ENCODE measurements around the gene RNF125. TPM values are rescaled to one million over a fixed set of nuclear protein-coding genes. Genes with fewer than 3 reads are reported as not detected.
"Not testable (repeated sequence)": the region's sequence is repeated elsewhere in the genome, so short reads cannot be mapped to it uniquely, and the experiment has no call there.

The RNF125 gene
- total and polyA plus RNA-seq, 4 donors = 1.4 to 9.2 (median 3.3) TPM

GRCh38 chr18:31996007-31996406 is 22.6 kb upstream of the RNF125 start:
- Histone ChIP-seq H3K27me3 (ENCODE audit: control insufficient read depth in 3 of 3, insufficient read depth in 3 of 3, low read length in 2 of 3) (peaks cover 0 to 3% (median 0%) of the 10 kb centered on the region in 3 donors), H3K27ac (ENCODE audit: low read depth in 1 of 2, low read length in 1 of 2) (no peak overlapping the region), H3K9ac (ENCODE audit: insufficient read depth in 1 of 2, low read length in 2 of 2) (no peak overlapping the region), H3K36me3 (ENCODE audit: control insufficient read depth in 4 of 4, insufficient read depth in 4 of 4, low read length in 4 of 4) (no peaks in the 10 kb centered on the region), H3K4me1 (ENCODE audit: control insufficient read depth in 5 of 5, insufficient read depth in 5 of 5, low read length in 5 of 5) (peaks cover 0 to 4% (median 0%) of the 10 kb centered on the region in 5 donors), H3K4me3 (no peak overlapping the region), H3K9me3 (ENCODE audit: control insufficient read depth in 4 of 4, insufficient read depth in 3 of 4, low read length in 3 of 4) (no peaks in the 10 kb centered on the region)
- WGBS, 2 donors = 88 to 90% methylated on average over 7 of the region's 7 CpGs
- no peak for ATAC-seq (ENCODE audit: insufficient read depth, low FRiP score)
- no peak for TF ChIP-seq CTCF (IDR thresholded peaks at IDR 0.05; ENCODE audit: control extremely low read depth, extremely low read depth)
- DNase-seq = no peak

GRCh38 chr18:31998880-31999412 is 19.7 kb upstream of the RNF125 start:
- Histone ChIP-seq H3K4me3 (no peak overlapping the region), H3K9ac (ENCODE audit: insufficient read depth in 1 of 2, low read length in 2 of 2) (no peak overlapping the region), H3K36me3 (ENCODE audit: control insufficient read depth in 4 of 4, insufficient read depth in 4 of 4, low read length in 4 of 4) (no peaks in the 10 kb centered on the region), H3K27ac (ENCODE audit: low read depth in 1 of 2, low read length in 1 of 2) (no peak overlapping the region), H3K4me1 (ENCODE audit: control insufficient read depth in 5 of 5, insufficient read depth in 5 of 5, low read length in 5 of 5) (no peaks in the 10 kb centered on the region), H3K27me3 (ENCODE audit: control insufficient read depth in 3 of 3, insufficient read depth in 3 of 3, low read length in 2 of 3) (peaks cover 0 to 3% (median 0%) of the 10 kb centered on the region in 3 donors), H3K9me3 (ENCODE audit: control insufficient read depth in 4 of 4, insufficient read depth in 3 of 4, low read length in 3 of 4) (no peaks in the 10 kb centered on the region)
- DNase-seq (peak; percentile 30 to 67 (median 42)), ATAC-seq (ENCODE audit: insufficient read depth, low FRiP score) (no peak)
- WGBS, 2 donors = 52 to 85% methylated on average over 5 of the region's 5 CpGs
- TF ChIP-seq CTCF (IDR thresholded peaks at IDR 0.05; ENCODE audit: control extremely low read depth, extremely low read depth) = no peak

- not testable (repeated sequence) for H3K9ac ChIP-seq (ENCODE audit: insufficient read depth in 1 of 2, low read length in 2 of 2); ATAC-seq (ENCODE audit: insufficient read depth, low FRiP score); H3K27me3 ChIP-seq (ENCODE audit: control insufficient read depth in 3 of 3, insufficient read depth in 3 of 3, low read length in 2 of 3); DNase-seq; H3K4me1 ChIP-seq (ENCODE audit: control insufficient read depth in 5 of 5, insufficient read depth in 5 of 5, low read length in 5 of 5); H3K27ac ChIP-seq (ENCODE audit: low read depth in 1 of 2, low read length in 1 of 2); H3K9me3 ChIP-seq (ENCODE audit: control insufficient read depth in 4 of 4, insufficient read depth in 3 of 4, low read length in 3 of 4); H3K36me3 ChIP-seq (ENCODE audit: control insufficient read depth in 4 of 4, insufficient read depth in 4 of 4, low read length in 4 of 4); H3K4me3 ChIP-seq
- WGBS, 2 donors = 90 to 91% methylated on average over 7 of the region's 7 CpGs
Measured at GRCh38 chr18:32001141-32001540, 17.5 kb upstream of the RNF125 start.

GRCh38 chr18:32003822-32004221 is 14.8 kb upstream of the RNF125 start:
- not testable (repeated sequence) for H3K4me3 ChIP-seq; ATAC-seq (ENCODE audit: insufficient read depth, low FRiP score); H3K4me1 ChIP-seq (ENCODE audit: control insufficient read depth in 5 of 5, insufficient read depth in 5 of 5, low read length in 5 of 5); DNase-seq; H3K36me3 ChIP-seq (ENCODE audit: control insufficient read depth in 4 of 4, insufficient read depth in 4 of 4, low read length in 4 of 4); H3K27me3 ChIP-seq (ENCODE audit: control insufficient read depth in 3 of 3, insufficient read depth in 3 of 3, low read length in 2 of 3); H3K27ac ChIP-seq (ENCODE audit: low read depth in 1 of 2, low read length in 1 of 2); H3K9me3 ChIP-seq (ENCODE audit: control insufficient read depth in 4 of 4, insufficient read depth in 3 of 4, low read length in 3 of 4); H3K9ac ChIP-seq (ENCODE audit: insufficient read depth in 1 of 2, low read length in 2 of 2)
- 63 to 94% methylated on average over 2 of the region's 2 CpGs for WGBS, 2 donors

Measured in lung (tissue), 12 donors.